HG03159 (cell line): ENCODE results near the gene CA9.

Source experiments
- ATAC-seq: cut with Tn5 transposase; IDR thresholded peaks from one replicate; pipeline ENCODE4 v1.9.1; 2021; ENCODE audit warnings: mild to moderate bottlenecking, moderate library complexity; ENCODE audit not compliant: unreplicated experiment

The CA9 gene

DNA sequence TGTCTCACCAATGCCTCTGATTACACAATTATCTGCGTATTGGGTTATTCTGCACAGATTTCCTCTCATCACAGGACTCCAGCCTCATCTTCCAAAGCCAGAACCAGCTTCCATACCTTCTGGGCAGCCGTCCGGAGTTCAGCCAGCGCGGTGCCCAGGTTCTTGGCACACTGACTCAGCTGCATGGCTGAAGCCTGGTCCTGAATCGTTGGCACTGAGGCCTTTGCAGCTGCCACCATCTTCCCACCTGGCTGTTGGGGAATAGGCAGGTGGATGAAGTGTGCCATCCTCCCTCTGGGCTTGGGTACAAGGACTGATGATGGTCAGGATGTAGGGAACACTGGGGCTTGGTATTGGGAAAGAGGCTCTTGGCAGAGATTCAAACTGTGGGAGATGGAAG is 40.4 kb downstream of the CA9 start:
- no peak for ATAC-seq

DNA sequence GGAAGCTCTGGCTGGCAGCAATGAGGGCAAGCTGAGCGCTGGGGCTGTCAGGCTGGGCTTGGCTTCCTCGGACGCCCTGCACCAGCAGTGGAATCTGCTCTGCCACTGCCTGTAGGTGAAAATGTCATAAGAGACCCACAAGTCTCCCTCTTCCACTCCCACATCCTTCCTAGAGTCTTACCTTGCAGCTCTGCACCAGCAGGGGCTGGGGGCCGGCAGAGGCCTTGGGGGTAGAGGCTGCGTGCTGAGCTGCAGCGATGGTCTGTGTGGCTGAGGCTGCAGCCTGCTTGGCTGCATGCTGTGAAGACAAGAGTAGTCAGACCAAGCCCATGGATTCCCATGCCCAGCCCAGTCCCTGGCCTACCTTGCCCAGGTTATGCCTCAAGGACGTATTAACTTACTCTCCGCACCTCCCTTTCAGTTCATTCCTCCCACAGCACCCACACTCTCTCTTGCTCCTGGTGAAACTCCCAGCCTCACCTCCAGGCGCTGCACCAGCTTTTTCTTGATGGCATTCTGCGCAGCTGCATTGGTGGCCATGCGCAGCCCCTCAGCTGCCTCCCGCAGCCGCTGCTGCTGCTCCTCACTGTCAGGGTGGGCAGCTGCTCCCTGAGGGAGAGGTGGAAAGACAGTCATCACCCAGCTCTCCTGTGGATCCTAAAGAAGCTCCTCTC is 41.0 kb downstream of the CA9 start:
- ATAC-seq = no peak

DNA sequence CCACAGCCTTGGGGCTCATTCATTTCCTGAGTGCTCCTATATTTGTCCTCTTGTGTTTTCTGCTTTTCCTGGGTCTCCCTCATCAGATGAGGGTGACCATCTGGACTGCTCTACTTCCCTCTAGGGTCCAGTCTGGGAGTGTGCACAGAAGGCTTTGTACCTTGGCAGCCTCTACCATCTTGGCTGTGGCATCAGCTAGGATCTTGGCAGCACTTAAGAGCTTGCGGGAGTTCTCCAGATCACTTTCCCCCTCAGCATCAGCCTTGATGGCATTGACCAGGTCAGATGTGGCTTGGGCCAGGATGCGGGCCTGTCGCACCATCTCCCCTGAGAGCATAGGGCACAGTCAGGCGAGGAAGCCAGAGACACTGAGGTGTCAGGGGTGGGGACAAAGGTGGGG is 42.5 kb downstream of the CA9 start:
- ATAC-seq = no peak

DNA sequence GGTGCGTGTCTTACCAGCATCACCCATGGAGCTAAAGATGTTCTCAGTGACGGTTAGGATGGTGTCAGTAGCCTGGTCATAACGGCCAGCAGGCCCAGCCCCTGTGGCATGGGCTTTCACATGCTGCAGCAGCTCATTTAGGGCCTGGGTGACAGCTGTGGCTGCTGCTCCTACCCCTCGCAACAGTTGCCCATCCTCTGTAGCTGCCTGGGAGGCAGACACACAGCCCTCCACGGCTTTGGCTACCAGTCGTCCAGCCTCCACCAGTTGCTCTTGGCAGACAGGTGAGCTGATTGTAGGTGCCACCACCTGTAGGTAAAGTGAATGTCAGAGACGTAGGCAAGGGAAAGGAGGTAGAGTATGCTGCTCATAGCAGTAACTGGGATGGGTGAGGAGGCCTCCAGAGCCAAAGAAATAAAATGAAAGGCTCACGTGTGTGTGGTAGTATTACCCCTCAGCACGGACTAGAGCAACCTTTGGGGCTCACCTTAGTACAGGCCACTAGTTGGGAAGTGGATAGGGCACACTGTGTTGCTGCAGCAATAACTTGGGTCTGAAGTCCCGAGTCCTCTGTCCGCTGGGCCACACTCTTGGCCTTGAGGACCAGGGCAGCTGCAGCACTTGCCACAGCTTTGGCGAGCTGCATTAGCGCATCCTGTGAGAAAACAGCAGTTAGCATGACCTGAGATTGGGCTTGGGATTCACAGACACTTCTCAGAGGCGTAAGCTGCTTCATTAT is 43.6 kb downstream of the CA9 start:
- no peak for ATAC-seq

GRCh38 chr9:35718721-35719511 is 45.2 kb downstream of the CA9 start:
- no peak for ATAC-seq

DNA sequence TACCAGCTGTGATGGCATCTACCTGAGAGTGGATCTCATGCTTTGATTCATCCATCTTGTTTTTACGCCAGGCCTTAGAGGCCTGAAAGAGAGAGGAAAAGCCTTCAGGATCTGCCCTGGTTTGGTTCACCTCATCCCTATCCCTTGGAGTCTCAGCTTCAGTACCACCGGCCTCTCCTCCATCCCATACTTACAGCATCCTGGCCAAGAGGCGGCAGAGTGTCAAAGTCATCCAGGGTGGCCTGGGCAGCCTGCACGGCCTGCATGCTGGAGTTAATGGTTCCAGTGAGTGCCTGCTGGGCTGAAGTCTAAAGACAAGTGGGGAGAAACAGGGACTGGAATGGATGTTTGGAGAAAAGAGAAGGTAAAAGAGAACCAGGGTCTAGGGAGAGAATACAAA is 45.8 kb downstream of the CA9 start:
- ATAC-seq = no peak

DNA sequence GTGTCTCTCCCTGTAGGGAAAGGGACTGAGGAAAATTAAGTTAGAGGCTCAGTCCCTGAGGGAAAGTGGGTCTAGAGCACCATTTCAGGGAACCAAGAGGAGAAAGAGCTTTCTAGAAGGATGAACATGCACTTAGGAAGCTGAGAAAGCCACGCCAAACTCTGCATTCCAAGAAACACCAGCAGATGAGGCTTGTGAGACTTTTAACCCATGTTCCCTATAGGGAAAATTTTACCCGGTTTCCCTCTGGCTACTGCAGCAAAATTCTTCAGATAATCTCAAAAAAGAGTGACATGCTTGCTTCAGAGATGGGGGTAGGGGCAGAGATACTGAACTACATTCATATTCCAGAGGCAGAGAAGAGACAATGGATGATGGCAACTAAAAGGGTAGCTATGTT is 49.7 kb downstream of the CA9 start:
- ATAC-seq = no peak

DNA sequence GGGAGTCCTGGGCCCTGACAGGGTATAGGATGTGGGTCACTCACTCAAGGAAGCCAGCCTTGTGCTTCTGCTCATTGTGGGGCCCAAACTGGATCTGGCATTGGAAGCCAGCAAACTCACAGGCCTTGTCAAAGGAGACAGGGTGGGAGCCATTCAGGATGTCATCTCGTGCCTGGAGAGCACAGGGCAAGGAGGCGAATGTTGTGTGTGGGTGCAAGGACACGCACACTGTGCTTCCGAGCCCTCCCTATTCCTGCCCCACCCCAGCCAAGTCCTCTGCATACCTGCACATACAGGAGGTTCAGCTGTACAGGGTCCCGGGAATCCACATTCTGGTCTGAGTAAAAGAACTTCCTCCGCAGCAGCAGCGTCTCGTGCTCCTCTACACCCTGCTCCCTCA is 50.2 kb downstream of the CA9 start:
- no peak for ATAC-seq

GRCh38 chr9:35725362-35725761 is 51.6 kb downstream of the CA9 start:
- ATAC-seq = no peak

GRCh38 chr9:35726931-35727330 is 53.2 kb downstream of the CA9 start:
- no peak for ATAC-seq

DNA sequence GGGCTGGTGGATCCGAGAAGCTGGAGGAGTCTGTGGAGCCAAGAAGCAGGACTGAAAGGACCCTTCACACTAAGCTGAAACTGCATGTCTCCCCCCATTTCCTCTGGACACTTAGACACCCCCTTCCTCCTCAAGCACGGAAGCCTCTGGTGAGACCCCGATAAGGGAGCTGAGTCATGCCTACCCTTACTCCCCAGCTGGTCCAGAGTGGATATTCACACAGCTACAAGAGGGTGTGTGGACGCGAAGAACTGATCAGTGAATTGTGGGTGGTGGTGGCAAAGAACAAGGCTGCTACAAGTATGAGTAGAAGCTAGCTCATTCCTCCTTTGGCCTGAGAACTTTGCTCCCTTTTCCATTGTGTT is 53.9 kb downstream of the CA9 start:
- ATAC-seq = no peak

- ATAC-seq = no peak
Measured at GRCh38 chr9:35728041-35728971, 54.6 kb downstream of the CA9 start.

- ATAC-seq = no peak
Measured at GRCh38 chr9:35729101-35729500, 55.4 kb downstream of the CA9 start.

DNA sequence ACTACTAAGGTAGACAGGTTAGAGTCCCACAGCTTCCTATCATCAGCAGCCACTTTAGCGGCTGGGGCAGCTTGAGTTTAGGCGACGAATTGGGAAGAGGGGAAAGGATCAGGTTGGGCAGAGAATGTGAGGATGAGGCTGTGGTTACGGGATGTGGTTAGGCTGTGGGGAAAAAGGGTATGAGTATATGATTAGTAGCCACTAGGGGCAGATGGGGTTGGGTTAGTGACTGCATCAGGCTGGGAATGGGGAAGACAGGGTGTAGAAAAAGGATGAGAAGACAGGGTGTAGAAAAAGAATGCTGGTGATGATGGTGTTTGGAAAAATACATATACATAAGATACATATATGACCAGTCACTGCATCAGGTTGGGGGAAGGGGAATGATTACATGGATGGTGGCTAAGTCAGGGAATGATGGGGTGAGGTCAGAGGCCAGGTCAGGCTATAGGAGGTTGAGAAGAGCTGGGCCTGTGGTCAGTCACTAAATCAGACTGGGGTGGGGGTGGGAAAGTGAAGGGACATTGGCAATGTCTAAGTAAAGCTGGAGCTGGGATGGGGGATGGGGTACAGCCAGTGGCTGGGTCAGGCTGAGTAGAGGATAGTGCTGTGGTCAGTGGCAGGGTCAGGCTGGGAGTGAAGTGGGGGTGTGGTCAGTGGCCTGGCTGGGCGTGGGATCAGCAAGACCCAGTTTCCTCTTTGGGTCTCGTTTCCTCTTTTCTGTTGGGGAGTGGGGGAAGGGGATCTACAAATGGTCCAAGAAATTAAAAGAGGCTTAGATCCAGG is 56.2 kb downstream of the CA9 start:
- no peak for ATAC-seq

DNA sequence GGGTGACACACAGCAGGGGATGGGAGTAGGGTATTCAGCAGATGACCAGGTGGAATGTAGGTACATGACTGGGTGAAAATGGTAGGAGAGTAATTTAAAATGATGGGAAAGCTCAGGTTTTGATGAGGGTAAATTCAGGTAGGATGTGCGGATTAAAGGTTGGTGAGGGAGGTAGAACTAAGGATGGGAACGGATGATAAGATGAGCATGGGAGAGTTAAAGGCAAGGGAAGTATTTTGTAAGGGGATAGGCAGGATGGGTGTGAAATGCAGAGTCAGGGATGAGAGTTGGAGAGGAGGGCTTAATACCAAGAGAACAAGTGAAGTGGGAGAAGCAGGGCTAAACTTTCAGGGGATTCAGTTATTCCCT is 56.7 kb downstream of the CA9 start:
- no peak for ATAC-seq
